Stimulated activated CD8-positive, alpha-beta memory T cell treated with anti-CD3 and anti-CD28 coated beads, Interleukin-4, amount 100 ng/mL, for 24 hours (primary cell): Measurements from ENCODE around the gene CADPS2.
"Not testable (repeated sequence)": the region's sequence is repeated elsewhere in the genome, so short reads cannot be mapped to it uniquely, and the experiment has no call there.

Experiments used
- DNase-seq: peaks from one replicate; pipeline ENCODE4 v3.0.0-alpha.2; 2020; ENCODE audit warnings: low read depth

CADPS2 gene

DNA sequence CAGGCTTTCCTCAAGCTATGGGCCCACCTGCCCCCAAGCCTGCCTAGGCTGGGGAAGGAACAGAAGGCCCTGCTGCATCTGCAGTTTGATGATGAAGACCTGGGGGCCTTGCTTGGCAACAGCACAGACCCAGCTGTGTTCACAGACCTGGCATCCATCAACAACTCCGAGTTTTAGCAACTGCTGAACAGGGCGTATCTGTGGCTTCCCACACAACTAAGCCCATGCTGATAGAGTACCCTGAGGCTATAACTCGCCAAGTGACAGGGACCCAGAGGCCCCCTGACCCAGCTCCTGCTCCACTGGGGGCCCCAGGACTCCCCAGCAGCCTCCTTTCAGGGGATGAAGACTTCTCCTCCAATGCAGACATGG lies 36.3 kb downstream of the CADPS2 start:
- no peak for DNase-seq

DNA sequence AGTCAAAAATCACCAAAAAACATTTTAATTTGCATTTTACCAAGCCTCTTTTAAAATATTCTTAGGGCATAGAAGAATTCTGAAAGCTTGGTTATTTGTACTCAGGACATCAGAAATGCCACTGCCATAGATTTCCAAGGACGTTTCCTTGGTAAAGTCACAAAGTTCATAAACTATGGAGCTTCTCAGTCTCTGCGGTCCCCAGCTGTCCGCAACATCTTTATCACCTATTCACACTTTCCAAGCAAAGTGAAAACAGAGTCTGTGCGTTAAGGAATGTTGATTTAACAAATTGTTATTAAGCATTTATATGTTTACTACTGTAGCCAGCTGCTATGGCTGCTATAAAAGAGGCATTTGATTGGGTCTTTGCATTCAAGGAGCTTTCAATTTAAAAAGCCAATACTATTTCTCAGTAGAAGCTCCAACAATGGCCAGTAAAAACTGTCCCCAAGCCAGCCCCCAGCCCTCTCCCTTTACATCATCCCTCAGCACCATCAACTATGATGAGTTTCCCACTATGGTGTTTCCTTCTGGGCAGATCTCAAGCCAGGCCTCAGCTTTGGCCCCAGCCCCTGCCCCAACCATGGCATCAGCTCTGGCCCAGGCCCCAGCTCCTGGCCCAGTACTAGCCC lies 36.8 kb downstream of the CADPS2 start:
- DNase-seq, result no peak

DNA sequence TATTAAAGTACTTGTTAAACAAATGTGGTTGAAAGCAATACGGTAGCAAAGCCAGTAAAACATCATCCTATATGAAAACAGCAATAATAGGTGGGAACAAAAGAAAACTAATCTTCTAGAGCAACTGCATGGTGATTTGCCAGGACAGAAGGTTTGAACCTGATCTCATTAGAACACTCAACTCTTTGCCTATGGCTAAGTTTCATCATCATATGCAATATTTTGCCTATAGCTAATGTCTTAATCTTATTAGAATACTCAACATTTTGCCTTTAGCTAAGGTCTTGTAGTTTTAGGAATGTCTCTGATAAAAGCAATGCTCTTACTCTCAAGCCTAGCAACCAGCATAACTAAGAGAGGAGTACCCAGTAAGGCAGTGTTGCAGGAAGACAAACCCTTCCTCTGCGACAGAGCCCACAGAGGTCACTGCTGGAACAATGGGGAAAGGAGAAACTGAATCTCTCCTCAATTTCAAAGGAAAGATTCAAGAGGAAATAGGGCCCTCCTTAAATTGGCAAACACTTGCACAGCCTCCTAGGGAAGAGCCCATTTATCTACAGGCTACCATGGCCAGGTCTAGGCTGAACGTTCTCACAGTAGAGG lies 38.3 kb downstream of the CADPS2 start:
- no peak for DNase-seq

DNA sequence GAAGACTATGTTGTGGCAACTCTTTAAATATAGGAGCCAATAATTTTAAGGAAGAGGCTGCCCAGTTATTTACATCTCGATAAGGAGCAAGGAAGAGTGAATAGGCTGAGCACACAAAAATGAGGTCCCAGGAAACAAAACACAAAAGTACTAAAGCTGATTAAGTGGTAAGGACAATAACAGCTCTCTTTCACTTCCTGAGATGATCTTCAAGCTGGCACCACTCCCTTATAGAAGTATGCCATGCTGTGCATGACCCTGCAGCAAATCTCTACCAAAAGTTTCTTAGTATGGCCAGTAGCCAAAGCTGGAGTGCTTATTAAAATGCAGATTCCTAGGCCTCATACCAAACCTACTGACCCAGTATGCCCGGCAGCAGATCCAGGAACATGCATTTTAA lies 39.7 kb downstream of the CADPS2 start:
- DNase-seq, result no peak

DNA sequence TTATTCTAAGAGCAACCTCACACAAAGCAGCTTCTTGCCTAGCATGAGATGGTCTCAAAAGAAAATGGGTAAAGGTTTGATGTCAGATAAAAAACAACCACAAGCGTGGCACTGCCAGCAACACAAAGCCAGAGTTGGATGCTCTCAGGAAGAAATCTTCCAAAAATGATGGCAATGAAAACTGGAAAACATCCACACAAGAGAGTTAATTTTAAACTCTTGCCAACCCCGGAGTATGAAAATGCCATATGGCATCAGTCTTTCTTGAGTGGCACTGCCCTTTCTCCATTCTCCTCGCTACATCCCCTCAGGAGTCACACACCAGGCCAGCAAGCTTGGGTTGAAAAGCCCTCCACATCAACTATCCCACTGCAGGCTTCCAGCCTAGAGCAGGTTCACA lies 41.0 kb downstream of the CADPS2 start:
- no peak for DNase-seq

DNA sequence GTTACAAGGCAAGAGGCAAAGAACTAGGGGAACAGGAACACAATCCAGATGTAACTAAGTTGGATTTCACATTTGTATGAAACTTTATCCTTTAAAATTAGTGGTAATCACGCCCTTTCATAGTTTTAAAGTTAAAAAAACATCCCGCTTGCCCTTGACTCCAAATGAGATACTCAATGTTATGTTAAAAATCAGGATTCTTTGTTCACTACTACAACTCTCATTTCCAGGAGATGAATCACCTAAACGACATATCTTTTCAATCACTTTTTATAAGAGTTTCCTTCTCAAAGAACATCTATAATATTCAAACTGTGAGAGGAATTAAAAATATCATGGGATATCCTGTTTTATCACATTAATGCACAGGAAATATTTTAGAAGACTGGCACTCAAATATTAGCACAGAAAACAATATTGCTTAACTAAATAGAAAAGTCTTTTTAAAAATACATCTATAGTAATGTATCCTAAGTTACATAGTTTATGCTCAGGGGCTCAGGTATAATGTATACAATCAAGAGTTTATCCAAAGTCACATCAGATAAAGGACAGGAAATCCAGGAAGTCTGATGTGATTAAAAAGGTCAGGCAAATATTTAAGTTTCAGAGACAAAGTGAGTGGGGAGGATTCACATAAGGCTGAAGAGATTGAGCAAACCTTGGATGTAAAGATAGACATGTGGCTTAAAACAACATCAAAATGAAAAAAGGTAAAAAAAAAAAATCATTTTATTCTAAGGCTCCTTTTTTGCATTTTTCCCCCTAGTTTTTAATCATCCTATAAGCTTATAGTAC lies 41.9 kb downstream of the CADPS2 start:
- DNase-seq, result no peak

DNA sequence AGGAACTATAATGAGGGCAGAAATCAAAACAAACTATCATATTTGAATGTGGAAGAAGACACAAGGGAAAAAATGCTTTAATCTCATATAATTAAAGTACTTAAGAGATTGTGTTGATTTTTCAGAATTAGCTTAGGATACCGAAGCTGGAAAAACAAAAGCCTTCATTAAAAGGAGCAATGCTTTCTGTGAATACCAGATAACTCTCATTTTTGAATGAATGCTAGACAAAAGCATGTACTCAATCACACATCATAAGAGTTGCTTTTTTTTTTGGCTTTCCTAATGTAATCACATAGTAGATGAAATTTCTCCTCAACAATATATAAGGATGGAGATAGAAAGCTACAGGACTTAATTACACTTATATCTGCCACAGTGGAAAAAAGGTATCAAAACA lies 43.3 kb downstream of the CADPS2 start:
- no peak for DNase-seq

DNA sequence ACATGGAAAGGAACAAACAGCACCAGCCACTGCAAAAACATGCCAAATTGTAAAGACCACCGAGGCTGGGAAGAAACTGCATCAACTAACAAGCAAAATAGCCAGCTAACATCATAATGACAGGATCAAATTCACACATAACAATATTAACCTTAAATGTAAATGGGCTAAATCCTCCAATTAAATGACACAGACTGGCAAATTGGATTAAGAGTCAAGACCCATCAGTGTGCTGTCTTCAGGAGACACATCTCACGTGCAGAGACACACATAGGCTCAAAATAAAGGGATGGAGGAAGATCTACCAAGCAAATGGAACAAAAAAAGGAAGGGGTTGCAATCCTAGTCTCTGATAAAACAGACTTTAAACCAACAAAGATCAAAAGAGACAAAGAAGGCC lies 50.0 kb downstream of the CADPS2 start:
- DNase-seq, result not testable (repeated sequence)

DNA sequence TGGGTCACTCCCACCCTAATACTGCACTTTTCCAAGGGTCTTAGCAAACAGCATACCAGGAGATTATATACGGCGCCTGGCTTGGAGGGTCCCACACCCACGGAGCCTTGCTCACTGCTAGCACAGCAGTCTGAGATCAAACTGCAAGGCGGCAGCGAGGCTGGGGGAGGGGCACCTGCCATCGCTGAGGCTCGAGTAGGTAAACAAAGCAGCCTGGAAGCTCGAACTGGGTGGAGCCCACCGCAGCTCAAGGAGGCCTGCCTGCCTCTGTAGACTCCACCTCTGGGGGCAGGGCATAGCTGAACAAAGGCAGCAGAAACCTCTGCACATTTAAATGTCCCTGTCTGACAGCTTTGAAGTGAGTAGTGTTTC lies 51.7 kb downstream of the CADPS2 start:
- not testable (repeated sequence) for DNase-seq

DNA sequence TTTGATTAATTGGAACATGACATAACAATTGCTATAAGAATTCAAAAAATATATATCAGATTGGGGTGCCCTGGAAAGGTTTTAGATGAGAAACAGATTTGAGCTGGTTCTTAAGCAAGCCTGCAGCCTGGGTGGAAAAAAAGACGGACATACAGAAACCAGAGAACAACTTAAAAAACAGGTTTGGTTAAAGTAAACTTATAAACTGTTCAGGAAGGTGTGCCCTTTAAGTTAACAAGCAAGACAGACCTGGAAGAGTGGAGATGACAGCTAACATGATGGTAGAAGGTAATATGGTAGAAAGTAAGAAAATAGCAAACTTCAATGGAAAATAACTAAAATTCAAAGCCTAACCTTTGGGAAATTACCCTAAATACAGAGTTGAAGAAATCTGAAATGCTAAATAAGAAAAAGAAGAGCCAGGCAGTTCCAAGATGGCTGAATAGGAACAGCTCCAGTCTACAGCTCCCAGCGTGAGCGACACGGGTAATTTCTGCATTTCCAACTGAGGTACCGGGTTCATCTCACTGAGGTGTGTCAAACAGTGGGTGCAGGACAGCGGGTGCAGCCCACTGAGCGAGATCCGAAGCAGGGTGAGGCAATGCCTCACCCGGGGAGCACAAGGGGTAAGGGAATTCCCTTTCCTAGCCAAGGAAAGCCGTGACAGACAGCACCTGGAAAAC lies 52.2 kb downstream of the CADPS2 start:
- no peak for DNase-seq

DNA sequence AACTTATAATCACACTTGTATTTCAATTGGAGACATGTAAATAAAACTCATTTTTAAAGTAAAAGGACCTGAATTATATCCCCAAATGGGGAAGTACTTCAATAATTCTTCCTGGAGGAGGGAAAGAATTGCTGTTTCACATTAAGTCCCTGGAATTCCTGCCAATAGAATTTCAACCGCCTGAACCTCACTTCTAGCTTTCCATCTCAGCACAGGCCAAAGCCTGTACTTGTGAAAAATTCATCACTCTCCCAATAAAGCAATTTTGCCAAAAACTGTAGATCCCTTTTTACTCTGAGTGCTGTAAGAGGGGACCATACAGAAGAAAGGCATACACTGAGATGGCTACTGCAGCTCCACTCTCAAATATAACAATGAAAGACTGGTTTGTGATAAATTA lies 54.8 kb downstream of the CADPS2 start:
- DNase-seq, result no peak

DNA sequence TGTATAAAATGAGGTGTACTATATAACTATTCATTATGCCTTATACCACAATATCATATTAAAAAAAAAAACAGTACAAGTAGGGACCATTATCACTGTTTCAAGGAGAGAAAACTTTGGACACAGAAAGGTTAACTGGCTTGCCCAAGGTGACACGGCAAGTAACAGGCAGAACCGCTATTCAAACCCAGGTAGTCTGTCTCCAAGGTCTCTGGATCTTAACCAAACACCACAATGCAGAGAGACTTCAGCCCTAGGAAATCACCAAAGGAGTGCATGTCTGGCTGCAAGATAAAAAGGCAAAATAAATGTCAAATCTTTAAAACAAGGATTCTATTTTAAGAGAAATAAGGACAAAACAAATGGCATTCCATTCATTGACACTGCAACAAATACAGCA lies 56.3 kb downstream of the CADPS2 start:
- no peak for DNase-seq

DNA sequence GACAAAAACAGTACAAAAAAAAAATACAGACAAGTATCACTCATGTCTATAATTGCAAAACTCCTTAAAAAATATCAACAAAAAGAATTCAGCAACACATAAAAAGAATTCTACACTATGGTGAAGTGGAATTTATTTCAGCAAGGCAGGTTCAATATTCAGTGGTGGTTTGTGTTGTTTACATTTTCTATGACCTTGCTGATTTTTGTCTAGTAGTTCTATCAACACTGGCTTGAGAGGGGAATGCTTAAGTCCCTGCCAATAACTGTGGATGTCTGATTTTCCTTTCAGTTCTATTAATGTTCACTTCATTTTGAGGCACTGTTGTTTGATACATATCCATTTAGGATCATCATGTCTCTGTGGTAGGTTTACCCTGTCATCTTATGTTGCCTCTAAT lies 58.5 kb downstream of the CADPS2 start:
- DNase-seq, result no peak

DNA sequence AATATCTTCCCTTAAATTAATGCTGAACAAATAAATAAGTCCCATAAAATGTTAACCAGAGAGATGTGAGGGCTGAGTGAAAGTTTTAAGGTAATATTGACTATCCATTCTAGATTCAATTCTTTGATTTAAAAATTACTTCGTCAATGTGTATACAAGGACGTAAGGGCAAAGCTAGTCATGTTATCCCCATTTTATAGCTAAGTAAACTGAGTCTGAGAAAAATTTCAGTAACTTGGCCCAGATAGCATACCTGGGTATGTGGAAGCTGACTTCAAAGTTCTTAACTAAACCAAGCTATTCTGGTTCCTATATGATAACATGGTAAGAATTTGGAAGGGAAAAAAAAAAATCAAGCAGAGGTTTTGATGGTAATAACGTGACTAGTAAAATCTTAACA lies 72.4 kb downstream of the CADPS2 start:
- no peak for DNase-seq

DNA sequence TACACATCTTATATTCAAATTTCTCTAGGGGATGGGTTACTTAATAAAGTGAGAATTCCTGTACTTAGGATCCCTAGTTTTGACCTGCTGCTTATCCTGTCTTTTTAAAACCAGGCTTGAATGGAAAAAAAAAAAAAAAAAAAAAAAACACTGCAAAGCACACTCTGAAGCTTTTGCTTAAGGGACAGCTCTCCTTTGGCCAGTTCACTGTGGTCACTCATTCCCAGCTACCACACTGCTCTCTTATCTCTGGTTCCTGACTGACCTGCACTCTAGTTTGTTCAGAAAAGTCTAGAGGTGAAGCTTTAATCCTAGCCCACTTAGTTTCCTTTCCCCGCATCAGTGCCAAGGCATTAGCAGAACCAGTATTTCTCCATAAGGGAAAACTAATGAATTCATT lies 82.4 kb downstream of the CADPS2 start:
- no peak for DNase-seq

DNA sequence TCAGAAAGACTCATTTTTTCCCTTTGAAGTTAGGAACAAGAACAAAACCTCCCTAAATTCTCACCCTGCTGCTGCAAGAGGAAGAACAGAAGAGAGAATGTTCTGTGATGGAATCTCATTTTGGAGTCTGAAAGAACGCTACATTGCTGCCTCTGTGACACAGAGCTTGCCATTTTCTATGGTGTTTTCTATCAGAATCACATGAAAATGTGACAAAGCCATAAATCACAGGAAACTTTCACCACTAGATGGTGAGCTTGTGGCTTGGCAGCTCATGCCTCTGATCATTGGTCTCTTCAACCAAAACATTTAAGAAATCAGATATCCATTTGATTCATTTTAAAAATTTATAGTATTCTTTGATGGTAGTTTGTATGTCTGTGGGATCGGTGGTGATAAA lies 82.9 kb downstream of the CADPS2 start:
- DNase-seq, result no peak

DNA sequence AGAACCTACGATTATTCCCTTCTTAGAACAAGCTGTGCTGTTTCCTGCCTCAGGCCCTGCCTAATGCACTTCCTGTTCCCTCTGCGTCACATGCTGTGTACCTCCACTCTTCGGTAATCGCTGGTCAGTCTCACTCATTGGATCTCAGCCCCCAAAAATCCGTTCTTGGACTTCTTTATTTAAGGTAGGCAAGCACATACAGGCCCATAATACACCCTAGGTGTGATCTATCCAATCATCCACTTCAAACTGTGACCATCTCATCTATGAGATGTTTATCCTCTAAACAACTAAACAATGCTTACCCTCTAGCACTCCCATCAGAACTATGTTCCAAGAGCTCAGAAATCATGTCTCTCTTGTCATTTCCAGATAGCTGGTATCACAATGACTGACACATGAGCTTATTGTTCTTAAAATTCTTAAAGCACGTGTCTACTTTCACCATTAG lies 83.9 kb downstream of the CADPS2 start:
- no peak for DNase-seq

DNA sequence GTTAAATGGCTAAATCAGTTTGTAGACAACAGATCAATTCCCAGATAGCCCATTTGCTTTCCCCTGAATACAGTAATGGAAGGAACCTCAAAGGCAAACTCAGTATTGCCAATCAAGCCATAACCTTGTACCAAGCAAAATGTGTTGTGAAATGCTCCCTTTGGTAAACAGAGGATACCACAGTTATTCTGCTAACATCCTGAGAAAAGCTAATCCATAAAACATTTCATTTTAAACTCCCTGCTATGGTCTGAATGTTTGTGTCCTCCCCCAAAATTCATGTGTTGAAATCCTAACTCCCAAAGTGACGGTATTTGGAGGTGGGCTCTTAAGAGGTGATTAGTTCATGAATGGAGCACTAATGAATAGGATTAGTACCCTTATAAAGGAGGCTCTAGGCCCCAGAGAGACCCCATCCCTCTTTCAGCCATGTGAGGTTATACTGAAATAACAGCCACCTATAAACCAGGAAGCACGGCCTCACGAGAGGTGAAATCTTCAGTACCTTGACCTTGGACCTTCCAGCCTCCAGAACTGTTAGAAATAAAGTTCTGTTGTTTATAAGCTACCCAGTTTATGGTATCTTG lies 94.2 kb downstream of the CADPS2 start:
- DNase-seq, result no peak

DNA sequence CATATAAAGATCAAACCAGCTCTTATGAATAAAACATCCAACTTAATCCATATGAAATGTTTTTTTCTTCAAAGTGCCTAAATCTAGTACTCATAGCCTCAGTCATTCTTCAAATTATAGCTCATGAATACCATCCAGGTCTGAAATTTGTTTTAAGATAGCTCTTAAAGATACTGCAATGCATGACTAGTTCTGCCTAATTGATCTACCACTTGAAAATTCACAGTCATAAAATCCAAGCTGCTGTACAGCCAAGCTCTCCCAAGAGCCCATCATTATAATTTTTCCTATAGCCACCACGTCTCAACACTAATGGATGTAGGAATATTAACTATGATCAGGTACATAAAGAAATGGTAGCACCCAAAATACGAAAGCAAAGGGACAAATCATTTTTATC lies 95.7 kb downstream of the CADPS2 start:
- DNase-seq, result no peak

DNA sequence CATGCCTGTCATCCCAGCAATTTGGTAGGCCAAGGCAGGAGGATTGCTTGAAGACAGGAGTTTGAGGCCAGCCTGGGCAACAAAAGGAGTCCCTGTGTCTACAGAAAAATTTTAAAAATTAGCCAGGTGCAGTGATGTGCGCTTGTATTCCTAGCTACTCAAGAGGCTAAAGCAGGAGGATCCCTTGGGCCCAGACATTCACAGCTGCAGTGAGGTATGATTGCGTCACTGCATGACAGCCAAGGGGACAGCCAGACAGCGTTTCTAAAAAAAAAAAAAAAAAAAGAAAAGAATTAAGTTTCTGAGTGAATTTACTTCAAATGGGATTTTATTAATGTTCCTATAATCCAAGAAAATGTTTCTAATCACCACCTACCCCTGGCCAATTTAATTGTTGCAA lies 96.1 kb downstream of the CADPS2 start:
- no peak for DNase-seq

DNA sequence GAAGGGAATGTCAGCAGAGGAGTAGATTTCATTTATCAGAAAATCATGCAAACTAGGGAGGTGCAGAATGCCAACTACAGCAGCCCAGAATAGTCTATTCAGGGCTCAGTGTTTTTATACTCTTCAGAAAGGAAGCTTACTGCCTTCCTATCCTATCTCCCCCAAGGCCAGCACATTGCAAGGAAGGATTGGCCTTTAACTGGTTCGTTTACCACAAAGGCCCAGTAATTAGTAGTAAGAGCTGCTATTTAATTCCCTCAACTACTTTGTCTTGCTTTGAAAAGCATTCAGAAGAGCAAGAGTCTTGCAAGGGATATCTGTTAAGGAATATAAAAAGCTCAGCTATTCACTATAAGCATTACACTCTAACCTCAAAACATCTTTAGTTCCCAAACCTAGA lies 97.1 kb downstream of the CADPS2 start:
- DNase-seq, result no peak

DNA sequence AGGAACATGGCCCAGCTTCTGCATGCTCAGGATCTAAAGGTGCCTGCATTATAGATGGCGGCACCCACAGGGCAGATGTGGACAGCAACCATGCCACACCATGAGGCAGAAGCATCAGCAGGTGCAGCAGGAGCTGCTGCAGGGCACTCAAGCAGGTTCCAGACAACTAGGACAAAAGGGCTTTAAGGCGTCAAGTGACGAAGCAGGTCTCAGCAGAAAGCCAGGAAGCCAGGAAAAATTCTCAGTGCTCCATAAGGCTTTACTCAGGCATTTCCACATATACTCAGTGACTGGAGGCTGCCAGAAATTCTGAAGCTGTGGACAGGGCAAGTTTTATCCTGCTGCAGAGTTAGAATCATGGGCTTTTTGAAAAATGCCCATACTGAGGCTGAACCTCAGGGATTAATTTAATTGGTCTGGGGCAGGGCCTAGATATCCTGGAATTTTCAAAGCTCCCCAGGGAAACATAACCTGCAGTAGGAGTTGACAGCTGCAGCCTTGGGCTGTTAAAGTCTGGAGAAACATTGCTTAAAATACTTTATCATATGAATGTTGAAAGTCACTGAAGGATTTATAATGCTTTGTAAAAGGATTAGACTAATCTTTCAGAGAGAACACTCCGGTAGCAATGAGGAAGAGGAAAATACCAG lies 115.4 kb downstream of the CADPS2 start:
- DNase-seq, result no peak
